ENCODE data around the gene GCA. TPM values are rescaled to one million over a fixed set of nuclear protein-coding genes. Genes with fewer than 3 reads are reported as not detected.

GCA gene
- polyA plus RNA-seq, 1 donor from 2014 or later: 45.3 TPM

- H3K27me3 ChIP-seq (ENCODE audit: insufficient read depth, low read depth, low read length): no peaks in the 10 kb centered on the region
- no peak overlapping the region for H3K4me3 ChIP-seq (ENCODE audit: low read length)
- no peaks in the 10 kb centered on the region for H3K79me2 ChIP-seq (replicated peaks; ENCODE audit: insufficient read depth, low read length)
- H3F3A ChIP-seq (ENCODE audit: insufficient read depth, low read length, poor library complexity, severe bottlenecking): no peaks in the 10 kb centered on the region
- H3K36me3 ChIP-seq (ENCODE audit: insufficient read depth, low read length): no peaks in the 10 kb centered on the region
- H3K9me2 ChIP-seq (ENCODE audit: insufficient read depth, low read length): no peaks in the 10 kb centered on the region
- no peak overlapping the region for H3K4me2 ChIP-seq (ENCODE audit: low read length)
- H3K9me3 ChIP-seq (ENCODE audit: low read length): no peaks in the 10 kb centered on the region
- H2AFZ ChIP-seq (ENCODE audit: low read depth, low read length): no peak overlapping the region
- TF ChIP-seq TAF1 (IDR thresholded peaks at IDR 0.05; ENCODE audit: low read depth) (no peak), SMC3 (conservative IDR thresholded peaks at IDR 0.05; ENCODE audit: poor library complexity) (no peak), RAD21 (conservative IDR thresholded peaks at IDR 0.05) (no peak), EZH2 (IDR thresholded peaks at IDR 0.05; ENCODE audit: borderline replicate concordance, insufficient read depth, low read length, poor library complexity, severe bottlenecking) (no peak), POLR2AphosphoS5 (IDR thresholded peaks at IDR 0.05) (no peak), MXI1 (conservative IDR thresholded peaks at IDR 0.05; ENCODE audit: poor library complexity, severe bottlenecking) (no peak), EP300 (conservative IDR thresholded peaks at IDR 0.05; ENCODE audit: poor library complexity, severe bottlenecking) (no peak), CTCF (IDR thresholded peaks at IDR 0.05; ENCODE audit: poor library complexity, severe bottlenecking) (no peak), REST (IDR thresholded peaks at IDR 0.05; ENCODE audit: borderline replicate concordance) (no peak)
- no peak overlapping the region for H3K9ac ChIP-seq (ENCODE audit: low read length)
- H4K20me1 ChIP-seq (ENCODE audit: insufficient read depth): no peaks in the 10 kb centered on the region
- H3K27ac ChIP-seq (ENCODE audit: low read length): no peak overlapping the region
These were observed 1.6 kb upstream of the GCA start for GRCh38 chr2:162342321-162342720.

GRCh38 chr2:162342841-162343240, 1.1 kb upstream of the GCA start:
- no peak overlapping the region for H2AFZ ChIP-seq (ENCODE audit: low read depth, low read length)
- TF ChIP-seq CTCF (IDR thresholded peaks at IDR 0.05; ENCODE audit: poor library complexity, severe bottlenecking) (no peak), EZH2 (IDR thresholded peaks at IDR 0.05; ENCODE audit: borderline replicate concordance, insufficient read depth, low read length, poor library complexity, severe bottlenecking) (no peak), RAD21 (conservative IDR thresholded peaks at IDR 0.05) (no peak), SMC3 (conservative IDR thresholded peaks at IDR 0.05; ENCODE audit: poor library complexity) (no peak), MXI1 (conservative IDR thresholded peaks at IDR 0.05; ENCODE audit: poor library complexity, severe bottlenecking) (no peak), EP300 (conservative IDR thresholded peaks at IDR 0.05; ENCODE audit: poor library complexity, severe bottlenecking) (no peak), POLR2AphosphoS5 (IDR thresholded peaks at IDR 0.05) (no peak), TAF1 (IDR thresholded peaks at IDR 0.05; ENCODE audit: low read depth) (no peak), REST (IDR thresholded peaks at IDR 0.05; ENCODE audit: borderline replicate concordance) (no peak)

More at GRCh38 chr2:162342841-162343240, 1.1 kb upstream of the GCA start:
- H3K36me3 ChIP-seq (ENCODE audit: insufficient read depth, low read length): no peaks in the 10 kb centered on the region
- H3K9ac ChIP-seq (ENCODE audit: low read length): no peak overlapping the region
- no peaks in the 10 kb centered on the region for H3K79me2 ChIP-seq (replicated peaks; ENCODE audit: insufficient read depth, low read length)
- H3F3A ChIP-seq (ENCODE audit: insufficient read depth, low read length, poor library complexity, severe bottlenecking): no peaks in the 10 kb centered on the region
- no peaks in the 10 kb centered on the region for H3K27me3 ChIP-seq (ENCODE audit: insufficient read depth, low read depth, low read length)
- H3K9me3 ChIP-seq (ENCODE audit: low read length): no peaks in the 10 kb centered on the region
- no peak overlapping the region for H3K27ac ChIP-seq (ENCODE audit: low read length)
- H4K20me1 ChIP-seq (ENCODE audit: insufficient read depth): no peaks in the 10 kb centered on the region
- H3K9me2 ChIP-seq (ENCODE audit: insufficient read depth, low read length): no peaks in the 10 kb centered on the region
- H3K4me2 ChIP-seq (ENCODE audit: low read length): no peak overlapping the region
- no peak overlapping the region for H3K4me3 ChIP-seq (ENCODE audit: low read length)
